SK-N-MC (cell line): Measurements from ENCODE around the gene GAL.

Source experiments
- EZH2 ChIP-seq: fragments of 200-600 bp; sonication (generic); IDR thresholded peaks from one replicate; pipeline ENCODE4 v1.6.1; 2017; ENCODE audit warnings: antibody characterized with exemption
- POLR2AphosphoS5 ChIP-seq: IDR thresholded peaks from 2 replicates; pipeline ENCODE4 v1.6.1; 2012; ENCODE audit warnings: mild to moderate bottlenecking, low read depth, low read length, borderline replicate concordance

DNA sequence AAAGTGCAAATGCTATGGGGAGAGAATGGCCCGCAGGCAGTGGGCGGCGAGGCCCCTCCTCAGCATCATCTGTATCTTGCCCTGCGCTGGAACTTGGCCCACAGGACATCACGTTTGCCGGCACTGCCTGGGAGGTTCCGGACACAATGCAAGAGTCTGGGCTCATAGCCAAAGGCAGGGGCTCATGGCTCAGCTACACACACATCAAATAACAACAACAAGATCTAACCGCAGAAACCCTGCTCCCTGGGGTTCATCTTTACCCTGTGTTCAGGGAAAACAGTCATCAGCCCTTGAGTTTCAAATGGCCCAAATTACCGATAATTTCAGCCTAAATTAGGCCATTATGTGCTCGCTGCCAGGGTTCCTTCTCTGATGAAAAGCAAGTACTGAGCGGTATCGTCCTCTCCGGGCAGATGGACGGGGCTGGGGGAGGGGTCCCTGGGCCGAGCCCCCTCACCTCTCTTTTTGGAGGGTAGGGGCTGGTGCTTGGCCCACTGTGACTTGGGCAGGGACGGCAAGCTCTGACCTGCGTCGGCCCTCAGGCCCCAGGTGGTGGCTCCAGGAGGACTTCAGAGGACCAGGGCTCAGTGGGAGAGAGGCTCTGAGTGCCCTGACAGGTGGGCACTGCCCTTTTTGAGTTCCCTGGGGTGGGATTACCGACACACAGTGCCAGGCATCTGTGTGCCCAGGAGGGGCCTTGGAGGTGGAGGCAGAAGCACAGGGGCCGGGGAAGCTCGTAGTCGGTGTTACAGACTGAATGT lies 25.0 kb upstream of the GAL start:
- TF ChIP-seq POLR2AphosphoS5 = no peak
- no peak for TF ChIP-seq EZH2
